Chondrocyte (in vitro differentiated cells): ENCODE measurements around the gene LRRC1. TPM values are rescaled to one million over a fixed set of nuclear protein-coding genes. Genes with fewer than 3 reads are reported as not detected.

Experiments
- DNase-seq: peaks from one replicate; pipeline ENCODE4 v3.0.0; 2021; ENCODE audit warnings: mixed read lengths, low spot score
- H3K27ac Mint-ChIP-seq: one replicate; pipeline ENCODE4 v1.8.0; 2021; ENCODE audit warnings: mild to moderate bottlenecking, moderate library complexity, mixed read lengths; ENCODE audit not compliant: unreplicated experiment
- H3K27me3 Mint-ChIP-seq: 2 replicates; pipeline ENCODE4 v1.8.0; 2021; ENCODE audit warnings: low read depth, mixed read lengths
- H3K36me3 Mint-ChIP-seq: 2 replicates; pipeline ENCODE4 v1.8.0; 2021; ENCODE audit warnings: low read depth, mixed read lengths
- H3K4me1 Mint-ChIP-seq: 2 replicates; pipeline ENCODE4 v1.8.0; 2021; ENCODE audit warnings: low read depth, mild to moderate bottlenecking, mixed read lengths
- H3K4me3 Mint-ChIP-seq: one replicate; pipeline ENCODE4 v1.8.0; 2021; ENCODE audit warnings: mild to moderate bottlenecking, moderate library complexity, mixed read lengths; ENCODE audit not compliant: unreplicated experiment
- H3K9me3 Mint-ChIP-seq: 2 replicates; pipeline ENCODE4 v1.8.0; 2021; ENCODE audit warnings: low read depth, mixed read lengths
- CTCF ChIP-seq: fragments of 200-600 bp; sonication (generic); IDR thresholded peaks from 2 replicates; pipeline ENCODE4 v1.5.0; 2021; ENCODE audit warnings: antibody characterized with exemption, mild to moderate bottlenecking, moderate library complexity
- total RNA-seq: library from RNA; stranded (reverse); gene quantifications from 3 replicates; pipeline ENCODE4 v1.2.1, GENCODE V29; 2021

The LRRC1 gene
- total RNA-seq, 1 donor from 2014 or later = 10.4 TPM

- Mint-ChIP-seq H3K27ac (no peak overlapping the region), H3K36me3 (no peaks in the 10 kb centered on the region), H3K9me3 (no peaks in the 10 kb centered on the region), H3K4me3 (no peak overlapping the region), H3K4me1 (peaks cover 7% of the 10 kb centered on the region), H3K27me3 (no peaks in the 10 kb centered on the region)
- TF ChIP-seq CTCF = no peak
- no peak for DNase-seq
Measured at GRCh38 chr6:53847796-53848314, 53.0 kb downstream of the LRRC1 start.

GRCh38 chr6:53850527-53850926 lies 55.7 kb downstream of the LRRC1 start:
- H3K36me3 Mint-ChIP-seq = no peaks in the 10 kb centered on the region
- H3K4me3 Mint-ChIP-seq = no peak overlapping the region
- no peaks in the 10 kb centered on the region for H3K27me3 Mint-ChIP-seq
- no peak for DNase-seq
- H3K27ac Mint-ChIP-seq = no peak overlapping the region
- no peak for TF ChIP-seq CTCF
- peaks cover 13% of the 10 kb centered on the region for H3K4me1 Mint-ChIP-seq
- H3K9me3 Mint-ChIP-seq = no peaks in the 10 kb centered on the region

- no peak overlapping the region for H3K27ac Mint-ChIP-seq
- H3K9me3 Mint-ChIP-seq = no peaks in the 10 kb centered on the region
- peaks cover 17% of the 10 kb centered on the region for H3K4me1 Mint-ChIP-seq
- no peak for DNase-seq
- no peaks in the 10 kb centered on the region for H3K36me3 Mint-ChIP-seq
- no peak for TF ChIP-seq CTCF
- no peaks in the 10 kb centered on the region for H3K27me3 Mint-ChIP-seq
- no peak overlapping the region for H3K4me3 Mint-ChIP-seq
Measured at GRCh38 chr6:53851561-53851960, 56.8 kb downstream of the LRRC1 start.

GRCh38 chr6:53852805-53853204 lies 58.0 kb downstream of the LRRC1 start:
- Mint-ChIP-seq H3K4me3 (no peak overlapping the region), H3K27ac (no peak overlapping the region), H3K36me3 (no peaks in the 10 kb centered on the region), H3K27me3 (no peaks in the 10 kb centered on the region), H3K4me1 (peaks cover 24% of the 10 kb centered on the region), H3K9me3 (no peaks in the 10 kb centered on the region)
- DNase-seq = no peak
- no peak for TF ChIP-seq CTCF

GRCh38 chr6:53854843-53855567 lies 60.2 kb downstream of the LRRC1 start:
- Mint-ChIP-seq H3K27ac (no peak overlapping the region), H3K27me3 (no peaks in the 10 kb centered on the region), H3K4me3 (no peak overlapping the region), H3K9me3 (no peaks in the 10 kb centered on the region), H3K36me3 (no peaks in the 10 kb centered on the region), H3K4me1 (peaks cover 26% of the 10 kb centered on the region)
- no peak for TF ChIP-seq CTCF
- no peak for DNase-seq
